Astrocyte of the cerebellum (primary cell): Measurements from ENCODE around the gene KLRC2.
"Not testable (repeated sequence)": the region's sequence is repeated elsewhere in the genome, so short reads cannot be mapped to it uniquely, and the experiment has no call there.

Experiments used
- DNase-seq: peaks from one replicate; pipeline ENCODE4 v3.0.0-alpha.2; 2011; ENCODE audit warnings: low read depth
- H3K4me3 ChIP-seq: 2 replicates; pipeline ENCODE4 v1.5.1; 2011; ENCODE audit warnings: mild to moderate bottlenecking, low read depth, low read length, moderate library complexity
- CTCF ChIP-seq: IDR thresholded peaks from 2 replicates; pipeline ENCODE4 v1.5.1; 2012; ENCODE audit warnings: low read length, low read depth, moderate library complexity, mild to moderate bottlenecking; ENCODE audit errors: missing control alignments
- in situ Hi-C: cut with HindIII; loops from 2 replicates; pipeline ENCODE4 v1.10.0; 2017; ENCODE audit warnings: low sequenced_read_pairs

Gene KLRC2

DNA sequence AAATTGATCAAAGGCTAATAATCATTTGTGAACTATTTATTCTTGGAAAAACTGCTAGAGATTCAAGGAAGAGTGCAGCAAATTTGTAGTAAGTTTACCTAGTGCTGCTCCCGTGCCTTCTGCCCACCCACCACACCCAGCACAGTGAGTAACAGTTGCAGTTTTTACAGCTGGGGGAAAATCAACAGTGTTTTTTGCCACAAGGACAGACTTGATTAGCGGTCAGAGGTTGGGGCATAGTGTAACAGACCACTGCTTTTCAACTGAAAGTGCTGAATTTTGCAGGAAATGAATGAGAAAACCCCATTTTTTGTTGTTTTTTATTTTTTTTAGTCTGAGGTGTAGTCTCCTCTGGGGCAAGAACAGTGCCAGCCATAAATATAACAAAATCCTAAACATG is 38.5 kb downstream of the KLRC2 start:
- no peak for DNase-seq
- in situ Hi-C loops: no loop called here
- TF ChIP-seq CTCF: no peak
- H3K4me3 ChIP-seq: no peak overlapping the region

DNA sequence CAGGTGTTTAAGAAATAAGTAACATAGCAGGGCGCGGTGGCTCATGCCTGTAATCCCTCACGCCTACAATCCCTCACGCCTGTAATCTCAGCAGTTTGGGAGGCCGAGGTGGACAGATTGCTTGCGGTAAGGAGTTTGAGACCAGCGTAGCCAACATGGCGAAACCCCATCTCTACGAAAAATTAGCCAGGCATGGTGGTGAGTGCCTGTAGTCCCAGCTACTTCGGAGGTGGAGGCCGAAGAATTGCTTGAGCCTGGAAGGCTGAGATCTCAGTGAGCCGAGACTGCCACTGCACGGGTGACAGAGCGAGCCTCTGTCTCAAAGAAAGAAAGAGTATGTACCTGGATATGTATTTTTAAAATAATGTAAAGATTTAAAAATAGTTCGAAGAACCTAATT is 39.6 kb downstream of the KLRC2 start:
- H3K4me3 ChIP-seq, in situ Hi-C loops, DNase-seq: not testable (repeated sequence)

- DNase-seq: peak; percentile 93
- H3K4me3 ChIP-seq: no peak overlapping the region
- in situ Hi-C loops: no loop called here
- TF ChIP-seq CTCF: no peak
These were observed 40.3 kb downstream of the KLRC2 start for GRCh38 chr12:10395390-10395998.

DNA sequence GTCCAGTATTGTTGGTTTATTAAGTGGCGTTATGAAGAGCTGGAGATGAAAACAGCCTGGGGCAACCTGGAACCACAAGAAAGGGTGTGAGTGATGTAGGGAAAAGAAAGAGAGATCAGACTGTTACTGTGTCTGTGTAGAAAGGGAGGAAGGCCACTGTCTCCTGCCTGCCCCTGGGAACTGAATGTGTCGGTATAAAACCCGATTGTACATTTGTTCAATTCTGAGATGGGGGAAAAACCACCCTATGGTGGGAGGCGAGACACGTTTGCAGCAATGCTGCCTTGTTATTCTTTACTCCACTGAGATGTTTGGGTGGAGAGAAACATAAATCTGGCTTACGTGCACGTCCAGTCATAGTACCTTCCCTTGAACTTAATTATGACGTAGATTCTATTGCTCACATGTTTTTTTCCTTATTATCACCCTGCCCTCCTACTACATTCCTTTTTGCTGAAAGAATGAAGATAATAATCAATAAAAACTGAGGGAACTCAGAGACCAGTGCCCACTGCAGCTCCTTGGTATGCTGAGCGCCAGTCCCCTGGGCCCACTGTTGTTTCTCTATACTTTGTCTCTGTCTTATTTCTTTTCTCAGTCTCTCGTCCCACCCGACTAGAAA is 41.2 kb downstream of the KLRC2 start:
- DNase-seq, in situ Hi-C loops: not testable (repeated sequence)

DNA sequence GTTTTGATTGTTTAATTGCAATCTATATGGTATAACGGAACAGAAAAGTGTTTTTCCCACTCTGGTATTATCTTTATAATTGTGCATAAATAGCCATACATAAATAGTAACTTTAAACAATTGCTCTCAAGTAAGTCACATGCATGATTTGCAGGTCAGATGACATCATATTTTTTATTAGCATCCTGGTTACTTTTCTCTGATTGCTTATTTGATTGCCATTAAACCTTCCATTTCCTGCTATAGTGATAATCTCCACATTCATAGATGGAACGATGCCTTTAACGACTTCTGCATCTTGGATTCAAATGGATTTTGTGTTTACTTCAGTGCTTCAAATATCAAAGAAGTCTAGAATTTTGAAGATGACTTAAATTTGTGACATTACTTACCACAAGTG is 42.5 kb downstream of the KLRC2 start:
- no peak for TF ChIP-seq CTCF
- no peak for DNase-seq
- H3K4me3 ChIP-seq: no peak overlapping the region
- in situ Hi-C loops: no loop called here

More for the DNA sequence above, 41.2 kb downstream of the KLRC2 start:
- H3K4me3 ChIP-seq: not testable (repeated sequence)

DNA sequence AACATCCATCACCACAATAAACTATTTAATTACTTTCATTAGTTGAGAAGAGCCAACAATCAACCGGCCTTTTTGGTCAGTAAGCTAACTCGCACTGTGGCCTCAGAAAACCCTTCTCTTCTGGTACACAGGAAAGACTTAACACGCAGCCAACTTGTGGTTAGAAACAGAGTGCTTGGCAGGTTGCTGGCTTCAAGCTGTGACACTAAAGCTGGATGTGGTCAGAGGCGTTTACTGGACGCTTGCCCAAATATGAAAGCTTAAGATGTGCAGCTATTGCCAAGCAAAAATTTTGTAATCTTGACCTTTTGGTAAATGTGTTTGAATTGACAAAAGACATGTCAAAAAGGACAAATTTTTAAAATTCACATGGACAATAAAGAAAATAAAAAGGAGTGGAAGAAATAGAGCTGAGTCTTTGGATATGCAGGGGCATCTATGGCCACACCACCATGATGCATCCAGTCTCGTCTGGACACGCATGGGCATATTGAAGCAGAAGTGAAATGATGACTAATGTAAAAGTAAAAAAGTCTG is 43.3 kb downstream of the KLRC2 start:
- in situ Hi-C loops: no loop called here
- peak; percentile 100 for DNase-seq
- H3K4me3 ChIP-seq: no peak overlapping the region
- no peak for TF ChIP-seq CTCF

GRCh38 chr12:10390991-10391390 is 44.8 kb downstream of the KLRC2 start:
- in situ Hi-C loops, DNase-seq, H3K4me3 ChIP-seq: not testable (repeated sequence)

DNA sequence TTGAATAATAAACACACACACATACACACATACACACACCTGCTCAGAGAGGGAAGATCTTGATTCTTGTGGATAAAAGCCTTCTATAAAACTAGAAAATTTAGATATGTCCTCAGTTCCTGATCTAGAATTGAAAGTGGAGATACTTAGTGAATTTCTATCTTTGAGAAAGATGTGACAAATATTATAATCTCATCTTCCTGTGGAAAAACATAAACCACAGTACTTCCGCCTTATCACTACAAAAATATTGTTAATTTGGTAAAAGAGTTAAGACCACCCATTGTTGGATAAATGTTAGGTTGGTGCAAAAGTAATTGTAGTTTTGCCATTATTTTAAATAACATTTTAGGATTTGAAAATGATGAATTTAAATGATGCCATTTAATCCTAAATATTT is 45.9 kb downstream of the KLRC2 start, which contains the start of gene KLRK1:
TSS of gene KLRK1 (minus strand) at position 138 of the 400 bp plus-strand sequence. CDS start 1,231 bp downstream, outside the sequence.
- in situ Hi-C loops: no loop called here
- DNase-seq: no peak
- no peak within 1 kb of the TSS for H3K4me3 ChIP-seq
- no peak for TF ChIP-seq CTCF
